ENCODE results near the gene CBX8. TPM values are rescaled to one million over a fixed set of nuclear protein-coding genes. Genes with fewer than 3 reads are reported as not detected.
A peak's percentile ranks its signal among the peaks of the same experiment; 100 is the strongest.

Gene CBX8
- total RNA-seq, 1 donor from 2014 or later, result 5.8 TPM

GRCh38 chr17:79836510-79836971, 39.7 kb upstream of the CBX8 start:
- Histone ChIP-seq H3K36me3 (peaks cover 22% of the 10 kb centered on the region), H3K9me3 (no peaks in the 10 kb centered on the region), H3K4me1 (peaks cover 67% of the 10 kb centered on the region), H3K4me3 (peak overlapping the region; percentile 70), H3K27me3 (ENCODE audit: low read depth) (peaks cover 20% of the 10 kb centered on the region), H3K27ac (peak overlapping the region; percentile 93)
- DNase-seq, result peak; percentile 81
- no peak for TF ChIP-seq CTCF (IDR thresholded peaks at IDR 0.05)
- ATAC-seq, result peak; percentile 1 to 3
- intact Hi-C loops (cut with DNase I), result no loop called here

GRCh38 chr17:79835953-79836509, 39.2 kb upstream of the CBX8 start:
- no peak overlapping the region for H3K27ac ChIP-seq
- peak overlapping the region; percentile 70 for H3K4me3 ChIP-seq
- H3K9me3 ChIP-seq, result no peaks in the 10 kb centered on the region
- DNase-seq (peak; percentile 84), ATAC-seq (peak; percentile 6 to 16)
- intact Hi-C loops (cut with DNase I), result no loop called here
- H3K27me3 ChIP-seq (ENCODE audit: low read depth), result peaks cover 15% of the 10 kb centered on the region
- H3K4me1 ChIP-seq, result peaks cover 67% of the 10 kb centered on the region
- TF ChIP-seq CTCF (IDR thresholded peaks at IDR 0.05), result no peak
- peaks cover 22% of the 10 kb centered on the region for H3K36me3 ChIP-seq

GRCh38 chr17:79835470-79835899, 38.6 kb upstream of the CBX8 start:
- TF ChIP-seq CTCF (IDR thresholded peaks at IDR 0.05), result no peak
- no peaks in the 10 kb centered on the region for H3K9me3 ChIP-seq
- intact Hi-C loops (cut with DNase I), result no loop called here
- ATAC-seq (no peak), DNase-seq (peak; percentile 44)
- H3K4me3 ChIP-seq, result no peak overlapping the region
- H3K27ac ChIP-seq, result no peak overlapping the region
- H3K4me1 ChIP-seq, result peaks cover 66% of the 10 kb centered on the region
- peaks cover 22% of the 10 kb centered on the region for H3K36me3 ChIP-seq
- peaks cover 9% of the 10 kb centered on the region for H3K27me3 ChIP-seq (ENCODE audit: low read depth)

- Histone ChIP-seq H3K4me1 (peaks cover 65% of the 10 kb centered on the region), H3K4me3 (no peak overlapping the region), H3K9me3 (no peaks in the 10 kb centered on the region), H3K36me3 (peaks cover 22% of the 10 kb centered on the region), H3K27me3 (ENCODE audit: low read depth) (peaks cover 3% of the 10 kb centered on the region), H3K27ac (no peak overlapping the region)
- DNase-seq (peak; percentile 50), ATAC-seq (no peak)
- intact Hi-C loops (cut with DNase I), result no loop called here
- TF ChIP-seq CTCF (IDR thresholded peaks at IDR 0.05), result peak; percentile 70
Measured at GRCh38 chr17:79834565-79835469, 37.9 kb upstream of the CBX8 start.

GRCh38 chr17:79833744-79834564, 37.1 kb upstream of the CBX8 start:
- peaks cover 70% of the 10 kb centered on the region for H3K4me1 ChIP-seq
- no peak for TF ChIP-seq CTCF (IDR thresholded peaks at IDR 0.05)
- intact Hi-C loops (cut with DNase I), result no loop called here
- DNase-seq, result peak; percentile 47
- H3K27me3 ChIP-seq (ENCODE audit: low read depth), result no peaks in the 10 kb centered on the region
- no peak overlapping the region for H3K27ac ChIP-seq
- H3K36me3 ChIP-seq, result peaks cover 22% of the 10 kb centered on the region
- no peak overlapping the region for H3K4me3 ChIP-seq
- ATAC-seq, result no peak
- no peaks in the 10 kb centered on the region for H3K9me3 ChIP-seq
